Measurements from ENCODE around the gene MMP24.

The MMP24 gene

GRCh38 chr20:35293303-35294292 is 67.1 kb downstream of the MMP24 start:
- DNase-seq (ENCODE audit: low read depth in 2 of 2), result no peak

DNA sequence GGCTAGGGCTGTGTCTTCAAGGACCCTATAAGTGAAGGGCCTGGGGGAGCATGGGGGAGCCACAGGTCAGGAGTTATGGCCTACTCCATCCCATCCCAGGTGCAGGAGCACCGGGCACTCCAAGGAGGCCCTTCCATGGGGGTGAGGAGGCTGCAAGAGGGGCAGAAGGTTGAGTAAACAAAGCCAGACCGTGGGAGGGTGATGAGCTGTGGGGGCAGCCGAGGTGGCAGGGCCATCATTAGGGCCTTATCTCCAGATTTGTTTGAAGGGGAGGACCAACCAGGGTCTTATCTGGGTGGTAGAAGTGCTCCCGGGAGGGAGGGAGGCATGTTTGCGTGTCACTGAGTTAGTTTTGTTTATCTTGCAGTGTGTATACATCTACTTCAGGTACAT is 67.8 kb downstream of the MMP24 start:
- DNase-seq (ENCODE audit: low read depth in 2 of 2), result no peak

DNA sequence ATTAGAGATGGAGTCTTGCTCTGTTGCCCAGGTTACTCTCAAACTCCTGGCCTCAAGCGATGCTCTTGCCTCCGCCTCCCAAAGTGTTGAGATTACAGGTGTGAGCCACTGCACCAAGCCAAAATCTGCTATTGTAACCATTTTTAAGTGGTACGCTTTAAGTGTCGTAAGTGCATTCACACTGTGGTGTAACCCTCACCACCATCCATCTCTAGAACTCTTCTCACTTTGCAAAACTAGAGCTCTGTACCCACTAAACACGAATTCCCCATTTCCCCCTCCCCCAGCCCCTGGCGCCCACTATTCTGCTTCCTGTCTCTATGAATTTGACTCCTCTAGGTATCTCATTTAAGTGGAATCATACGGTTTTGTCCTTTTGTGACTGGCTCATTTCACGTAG is 68.6 kb downstream of the MMP24 start:
- DNase-seq (ENCODE audit: low read depth in 2 of 2), result no peak

GRCh38 chr20:35295674-35296073 is 69.2 kb downstream of the MMP24 start:
- DNase-seq (ENCODE audit: low read depth in 2 of 2), result no peak

DNA sequence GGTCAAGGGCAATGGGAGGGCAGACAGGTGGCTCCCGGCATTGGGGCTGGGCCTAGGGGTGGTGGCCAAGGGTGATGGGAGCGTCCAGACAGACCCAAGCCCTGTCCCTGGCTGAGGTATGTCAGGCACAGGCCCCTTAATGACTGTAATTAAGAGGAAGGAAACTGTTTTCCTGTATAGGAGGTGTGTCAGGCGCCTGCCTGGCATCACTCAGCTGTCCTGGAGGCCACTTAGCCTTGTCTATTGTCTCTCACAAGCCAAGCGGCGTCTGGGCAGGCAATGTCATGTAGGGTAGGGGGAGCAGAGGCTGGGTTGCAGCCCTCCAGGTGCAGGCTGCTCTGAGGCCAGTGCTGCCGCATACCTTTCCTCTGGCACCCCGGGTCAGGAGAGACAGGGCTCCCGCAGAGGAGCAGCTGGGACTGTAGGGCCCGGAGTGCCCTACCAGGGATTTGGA is 69.6 kb downstream of the MMP24 start:
- DNase-seq (ENCODE audit: low read depth in 2 of 2), result no peak

DNA sequence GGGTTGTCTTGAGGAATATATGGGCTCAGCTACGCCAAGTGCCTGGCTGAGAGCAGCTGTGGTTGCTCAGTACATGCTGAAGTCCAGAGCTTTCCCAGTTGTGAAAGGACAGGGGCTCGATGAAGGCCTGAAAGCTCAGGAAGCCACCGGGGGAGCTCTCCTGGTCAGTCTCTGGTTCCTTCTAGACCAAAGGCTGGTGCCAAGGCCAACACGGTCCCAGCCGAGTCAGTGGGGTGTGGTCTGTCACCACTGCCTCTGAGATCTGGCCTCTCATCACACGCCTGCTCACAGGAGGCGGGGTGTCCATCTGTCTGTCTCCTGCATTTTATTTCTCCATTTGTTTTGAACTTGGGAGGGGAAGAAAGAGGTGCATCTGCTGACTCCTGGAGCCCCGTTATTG is 70.7 kb downstream of the MMP24 start:
- no peak for DNase-seq (ENCODE audit: low read depth in 2 of 2)

DNA sequence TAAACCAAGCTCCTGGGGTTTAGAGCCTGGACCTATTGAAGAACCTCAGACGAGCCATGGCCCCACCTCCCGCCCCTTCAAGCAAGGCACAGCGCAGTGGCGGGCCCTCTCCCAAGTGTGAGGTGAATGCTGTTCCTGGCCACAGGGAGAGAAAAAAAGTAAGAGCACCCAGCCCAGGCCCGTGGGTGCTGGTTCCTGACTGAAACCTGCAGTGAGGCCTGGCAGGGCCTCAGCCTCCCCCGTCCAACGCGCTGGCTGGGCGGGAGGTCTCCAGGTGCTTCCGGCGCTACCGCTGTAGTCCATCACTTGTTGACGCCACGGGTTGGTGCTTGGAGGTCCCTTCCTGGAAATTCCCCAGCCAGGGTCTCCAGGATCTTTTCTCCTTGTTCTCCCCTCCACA is 71.2 kb downstream of the MMP24 start:
- DNase-seq (ENCODE audit: low read depth in 2 of 2), result no peak

GRCh38 chr20:35298264-35298663 is 71.8 kb downstream of the MMP24 start:
- no peak for DNase-seq (ENCODE audit: low read depth in 2 of 2)

DNA sequence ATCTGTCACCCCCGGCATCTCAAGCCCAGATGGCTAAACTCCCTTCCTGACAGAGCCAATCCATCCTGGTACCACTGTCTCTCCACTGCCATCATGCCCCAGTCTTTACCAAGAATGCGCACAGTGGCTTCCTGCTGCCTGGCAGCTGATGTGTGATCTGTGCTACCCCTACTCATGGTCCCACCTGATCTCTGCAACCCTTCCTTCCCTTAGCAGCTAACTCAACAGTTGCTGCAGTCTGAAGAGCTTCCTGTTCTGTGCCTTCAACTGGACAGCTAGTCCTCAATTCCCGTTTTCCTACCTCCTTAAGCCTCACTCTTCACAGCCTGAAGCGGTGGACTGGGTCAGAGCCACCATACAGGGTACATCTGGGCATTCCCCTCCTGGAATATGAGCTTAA is 73.3 kb downstream of the MMP24 start:
- DNase-seq (ENCODE audit: low read depth in 2 of 2), result no peak

DNA sequence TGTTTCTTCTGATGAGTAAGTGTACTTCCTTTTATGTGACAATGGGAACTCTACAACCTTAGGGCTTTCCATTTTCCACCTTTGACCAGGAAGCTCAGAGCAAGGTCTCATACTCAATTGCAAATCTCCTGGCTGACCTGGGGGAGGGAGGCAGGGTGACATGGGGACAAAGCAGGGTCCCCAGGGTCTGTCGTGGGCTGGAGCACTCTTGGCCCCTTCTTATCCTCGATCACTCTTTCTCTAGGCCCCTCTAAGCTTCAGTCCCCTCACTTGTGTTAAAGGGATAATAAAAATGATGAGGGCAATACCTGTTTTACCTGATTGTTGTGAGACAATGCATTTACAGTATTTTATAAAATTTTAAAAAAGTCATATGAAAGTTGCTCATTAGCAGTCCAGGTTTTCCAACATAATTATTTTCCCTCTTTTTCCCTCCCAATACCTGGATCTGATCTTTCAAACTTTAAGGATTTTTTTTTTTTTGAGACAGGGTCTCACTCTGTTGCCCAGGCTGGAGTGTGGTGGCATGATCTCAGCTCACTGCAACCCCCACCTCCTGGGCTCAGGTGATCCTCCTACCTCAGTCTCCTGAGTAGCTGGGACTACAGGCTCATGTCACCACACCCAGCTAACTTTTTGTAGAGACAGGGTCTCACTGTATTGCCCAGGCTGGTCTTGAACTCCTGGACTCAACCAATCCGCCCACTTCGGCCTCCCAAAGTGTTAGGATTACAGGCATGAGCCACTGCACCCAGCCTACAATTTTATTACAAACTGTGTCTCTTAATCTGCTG is 74.2 kb downstream of the MMP24 start:
- DNase-seq (ENCODE audit: low read depth in 2 of 2), result no peak

GRCh38 chr20:35301426-35301825 is 74.9 kb downstream of the MMP24 start:
- DNase-seq (ENCODE audit: low read depth in 2 of 2), result no peak

DNA sequence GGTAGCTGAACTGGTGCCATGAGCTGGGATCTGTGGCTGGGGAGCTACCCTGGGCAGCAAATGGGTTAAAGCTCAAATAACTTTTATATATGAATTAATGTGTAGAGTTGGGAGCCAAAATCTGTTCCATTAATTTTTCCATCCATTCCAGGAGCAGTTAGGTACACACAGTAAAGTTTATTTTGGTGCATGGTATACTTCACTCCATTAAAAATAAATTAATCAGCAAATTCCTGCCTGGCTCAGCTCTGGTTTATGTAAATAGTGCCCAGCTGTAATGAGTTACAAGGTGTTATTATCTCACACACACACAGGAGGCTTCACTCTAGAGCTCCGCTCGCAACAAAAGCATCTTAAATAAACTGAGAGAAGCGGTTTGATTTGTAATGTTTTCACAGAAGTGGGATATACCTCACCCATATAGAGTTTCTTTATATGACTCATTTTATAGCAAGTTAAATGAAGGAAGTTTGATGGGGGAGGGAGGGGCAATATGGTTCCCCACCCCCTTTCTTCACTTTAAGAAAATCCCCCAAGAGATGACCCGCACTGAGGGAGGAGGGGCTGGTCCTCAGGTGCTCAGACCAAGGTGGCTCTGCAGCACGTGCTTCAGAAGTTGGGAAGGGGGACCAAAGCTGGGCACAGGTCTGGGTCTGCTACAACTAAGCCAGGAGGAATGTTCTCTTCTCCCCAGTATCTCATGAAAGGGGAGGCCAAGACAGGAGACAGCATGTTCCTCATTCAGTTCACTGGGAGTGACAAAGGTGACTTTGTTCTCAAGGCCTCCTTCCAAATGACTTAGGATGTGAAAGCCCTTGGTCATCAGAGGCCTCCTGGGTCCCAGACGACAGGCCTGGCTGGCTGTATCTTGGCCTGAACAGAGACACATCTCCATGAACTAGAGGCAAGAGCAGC is 76.2 kb downstream of the MMP24 start:
- no peak for DNase-seq (ENCODE audit: low read depth in 2 of 2)

DNA sequence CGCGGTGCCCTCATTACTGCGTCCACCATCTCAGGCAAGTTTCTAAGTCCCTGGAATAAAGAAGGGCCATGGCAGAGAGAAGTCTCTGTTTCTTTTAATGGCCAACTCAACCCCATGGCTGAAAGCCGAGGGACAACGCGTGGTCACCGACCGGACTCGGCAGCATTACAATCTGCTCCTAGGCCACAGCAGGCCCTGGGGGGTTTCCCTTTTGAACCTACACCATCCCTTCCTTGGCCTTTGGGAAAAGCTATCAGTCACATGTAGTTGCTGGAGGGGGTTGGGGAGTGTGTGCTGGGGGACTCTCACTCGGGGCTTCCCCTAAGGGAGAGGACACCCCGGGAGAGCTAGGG is 76.9 kb downstream of the MMP24 start:
- DNase-seq (ENCODE audit: low read depth in 2 of 2), result no peak

DNA sequence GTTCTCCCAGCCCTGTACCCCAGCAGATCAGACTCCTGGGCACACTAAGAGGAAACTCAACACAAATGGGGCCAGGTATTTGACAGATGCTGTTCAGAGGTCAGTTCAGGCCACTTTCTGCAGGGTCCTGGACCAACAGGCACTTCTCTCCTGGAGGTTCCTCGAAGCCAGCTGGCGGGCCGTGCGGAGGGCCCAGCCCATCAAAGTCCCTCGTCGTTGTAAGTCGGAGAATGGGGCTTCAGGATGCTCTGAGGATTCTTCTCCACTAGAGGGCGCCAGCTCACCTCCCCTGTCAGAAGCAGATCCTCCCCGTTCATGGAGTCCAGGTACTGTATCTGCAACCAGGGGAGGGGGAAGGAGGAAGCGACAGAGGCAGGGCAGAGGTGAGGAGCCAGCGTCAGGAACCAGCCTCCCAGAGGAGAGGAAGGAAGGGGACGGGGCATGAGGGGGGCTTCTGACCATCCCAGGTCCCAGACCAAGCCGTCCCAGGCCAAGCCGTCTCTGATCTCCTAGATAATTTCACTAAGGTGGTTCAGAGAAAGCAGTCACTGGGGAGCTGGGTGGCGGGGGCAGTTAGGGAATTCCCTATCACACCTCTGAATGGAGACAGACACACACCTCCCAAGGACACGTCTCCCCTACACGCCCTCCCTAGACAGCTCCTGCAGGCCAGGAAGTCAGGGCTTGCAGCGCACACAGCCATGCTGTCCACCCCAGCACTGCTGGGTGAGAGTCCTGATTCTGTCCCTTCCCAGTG is 77.4 kb downstream of the MMP24 start:
- peak; percentile 60 to 63 for DNase-seq (ENCODE audit: low read depth in 2 of 2)

- no peak for DNase-seq (ENCODE audit: low read depth in 2 of 2)
Observed at GRCh38 chr20:35304956-35305355, 78.5 kb downstream of the MMP24 start.

GRCh38 chr20:35305682-35306556 is 79.4 kb downstream of the MMP24 start:
- DNase-seq (ENCODE audit: low read depth in 2 of 2), result peak; percentile 24 to 36

DNA sequence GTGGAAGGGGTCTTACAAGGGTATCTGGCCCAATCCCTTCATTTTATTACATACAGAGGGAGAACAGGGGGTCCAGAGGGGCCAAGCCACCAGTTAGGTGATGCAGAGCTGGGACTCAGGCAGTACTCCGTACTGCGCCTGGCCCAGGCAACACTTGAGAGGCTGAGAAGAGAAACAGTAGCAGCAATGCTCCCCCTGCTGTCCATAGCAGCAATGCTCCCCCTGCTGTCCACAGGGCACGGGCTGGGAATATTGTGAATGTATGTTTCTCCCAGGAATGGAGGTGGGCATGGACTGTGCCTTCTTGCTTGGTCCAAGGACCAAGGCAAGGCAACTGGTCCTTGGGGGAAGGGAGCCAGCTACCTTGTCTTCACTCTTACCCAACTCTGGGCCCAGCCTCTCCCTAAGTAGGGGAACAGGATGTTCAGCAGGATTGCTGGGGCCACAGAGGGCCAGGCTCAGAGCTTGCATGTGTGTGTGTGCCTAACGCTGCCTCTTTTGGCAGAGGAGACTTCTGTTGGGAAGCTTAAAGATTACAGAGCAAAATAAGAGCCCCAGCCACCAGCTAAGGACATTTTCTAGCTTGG is 80.5 kb downstream of the MMP24 start:
- DNase-seq (ENCODE audit: low read depth in 2 of 2), result no peak

DNA sequence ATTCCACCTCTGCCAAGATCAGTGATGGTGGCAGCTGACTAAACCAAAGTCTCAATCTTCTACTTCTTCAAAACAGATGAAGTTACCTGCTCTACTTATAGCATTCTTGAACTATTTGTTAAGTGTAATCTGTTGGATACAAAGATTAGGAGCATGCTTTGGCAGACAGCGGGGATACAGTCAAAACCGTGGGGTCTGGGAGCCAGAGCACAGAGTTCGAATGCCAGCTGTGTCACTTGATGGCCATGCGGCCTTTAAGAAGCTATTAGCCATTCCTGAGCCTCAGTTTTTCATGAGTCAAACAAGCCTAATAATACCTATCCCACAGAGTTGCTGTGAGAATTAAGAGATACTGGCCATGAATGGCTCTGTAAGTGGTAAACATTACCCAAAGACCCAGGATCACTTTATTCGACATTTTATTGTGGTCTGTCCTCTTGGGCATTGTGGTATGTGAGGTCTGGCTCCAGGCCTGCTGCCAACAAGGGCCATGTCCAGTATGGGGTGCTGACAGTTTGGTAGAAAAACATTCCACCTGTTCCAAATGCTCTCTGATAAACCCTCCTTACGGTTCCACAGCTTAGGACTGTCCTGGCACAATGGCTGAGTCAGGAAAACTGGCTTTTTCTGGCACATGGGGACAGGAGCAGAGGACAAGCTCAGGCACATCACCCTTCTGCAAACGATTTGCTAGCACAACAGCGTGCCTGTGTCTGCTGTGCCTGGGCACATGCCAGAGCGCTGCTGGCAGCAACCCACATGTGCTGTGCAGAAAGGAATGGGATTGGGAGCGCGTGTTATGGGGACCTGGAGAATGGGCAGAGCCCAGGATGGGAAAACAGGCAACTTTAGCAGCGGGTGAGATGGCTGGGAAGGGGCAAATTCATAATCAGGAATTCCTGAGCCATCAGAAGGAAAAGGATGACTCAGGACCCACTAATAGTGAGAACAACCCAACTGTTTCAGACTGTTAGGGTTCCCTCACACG is 81.5 kb downstream of the MMP24 start:
- no peak for DNase-seq (ENCODE audit: low read depth in 2 of 2)

All from activated CD8-positive, alpha-beta memory T cell treated with anti-CD3 and anti-CD28 coated beads for 4 hours (primary cell).